GM20431 (cell line): Measurements from ENCODE around the gene LRRC61.

Source experiments
- in situ Hi-C: fragments of 300-500 bp; cut with MseI, MboI; formaldehyde crosslinking; loops from one replicate; pipeline ENCODE4 v1.15.0; 2020; ENCODE audit warnings: low sequenced_read_pairs; ENCODE audit not compliant: unreplicated experiment

LRRC61 gene

DNA sequence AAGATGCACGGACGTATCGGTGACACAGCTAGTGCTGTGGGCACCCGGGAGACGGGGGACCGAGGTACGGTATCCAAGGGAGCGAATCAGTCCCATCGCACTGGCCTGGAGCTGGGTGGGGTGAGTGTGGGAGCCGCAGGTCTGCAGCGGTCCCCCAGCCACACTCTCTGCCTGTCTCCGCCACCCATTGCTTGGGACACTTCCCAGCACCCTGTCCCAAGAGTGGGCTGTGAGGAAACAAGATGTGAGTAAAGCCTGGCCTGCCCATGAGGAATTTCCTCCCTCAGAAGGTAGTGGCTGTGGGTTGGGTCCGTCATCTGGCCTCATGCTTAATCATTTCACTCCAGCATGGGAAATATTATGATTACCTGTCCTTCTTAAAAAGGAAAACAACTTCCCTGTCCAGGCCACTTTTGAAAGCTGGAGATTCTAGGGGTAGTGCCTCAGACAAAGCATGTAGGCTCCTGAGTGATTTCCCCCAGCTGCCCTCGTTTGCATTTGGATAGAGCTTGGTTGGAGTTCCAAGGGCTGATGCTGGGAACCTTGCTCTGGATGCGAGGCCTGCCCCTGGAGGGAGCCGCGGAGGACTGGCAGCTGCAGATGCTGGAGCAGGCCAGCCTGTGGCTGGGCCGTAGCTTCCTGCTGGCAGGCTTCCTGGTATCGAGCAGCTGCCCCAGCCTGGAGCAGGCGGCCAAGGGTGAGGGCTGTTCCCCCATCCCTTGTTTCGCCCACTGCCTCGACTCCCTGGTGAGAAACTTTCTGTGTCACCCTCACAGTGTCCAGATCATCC, 6.4 kb downstream of the LRRC61 start:
- in situ Hi-C loops: no loop called here

- in situ Hi-C loops: no loop called here
Measured at GRCh38 chr7:150330211-150330885, 7.2 kb downstream of the LRRC61 start.

- in situ Hi-C loops: no loop called here
Measured at GRCh38 chr7:150332852-150333635, 9.9 kb downstream of the LRRC61 start.

DNA sequence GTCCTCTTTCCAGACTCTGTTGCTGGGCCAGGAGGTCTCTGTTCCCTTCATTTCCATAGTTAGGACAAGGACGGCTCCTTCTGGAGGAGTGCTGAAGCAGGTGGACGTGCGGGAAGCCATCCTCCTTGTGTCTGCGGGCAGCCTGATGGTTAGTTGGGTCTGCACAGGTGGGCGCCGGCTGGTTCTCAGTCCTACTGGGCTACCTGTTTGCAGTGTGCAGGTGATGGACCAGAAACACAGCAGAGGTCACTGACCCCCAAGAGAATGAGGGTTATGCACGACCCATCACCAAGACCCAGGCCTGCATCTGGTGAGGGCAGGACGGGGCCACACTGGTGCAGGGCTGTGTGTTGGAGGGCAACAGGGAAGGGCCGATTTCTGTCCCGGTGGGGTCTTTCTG, 10.5 kb downstream of the LRRC61 start:
- in situ Hi-C loops: no loop called here

GRCh38 chr7:150334108-150334507, 11.0 kb downstream of the LRRC61 start:
- in situ Hi-C loops: no loop called here

- in situ Hi-C loops: no loop called here
Measured at GRCh38 chr7:150335108-150335773, 12.1 kb downstream of the LRRC61 start.

DNA sequence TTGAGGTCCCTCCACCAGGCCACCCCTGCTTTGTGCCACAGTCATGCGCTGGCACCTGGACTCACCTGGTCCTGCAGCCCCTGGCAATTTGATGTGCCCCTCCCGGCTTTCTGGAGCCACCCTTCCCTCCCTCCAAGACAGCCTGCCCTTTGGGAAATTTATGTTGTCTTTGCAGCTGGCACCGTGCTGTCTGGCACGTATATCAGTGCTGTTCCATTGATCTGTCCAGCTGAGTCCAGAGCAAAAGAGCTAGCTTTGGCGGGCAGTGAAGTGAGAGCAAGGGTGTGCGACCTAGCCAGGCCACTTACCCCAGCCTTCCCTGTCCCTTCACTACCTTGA, 12.6 kb downstream of the LRRC61 start:
- in situ Hi-C loops: no loop called here

GRCh38 chr7:150336746-150337145, 13.6 kb downstream of the LRRC61 start:
- in situ Hi-C loops: no loop called here

GRCh38 chr7:150337179-150337578, 14.0 kb downstream of the LRRC61 start:
- in situ Hi-C loops: no loop called here

GRCh38 chr7:150337659-150338081, 14.5 kb downstream of the LRRC61 start:
- in situ Hi-C loops: no loop called here

- in situ Hi-C loops: no loop called here
Measured at GRCh38 chr7:150338166-150338829, 15.1 kb downstream of the LRRC61 start.

GRCh38 chr7:150339409-150339809, 16.3 kb downstream of the LRRC61 start:
- in situ Hi-C loops: no loop called here

DNA sequence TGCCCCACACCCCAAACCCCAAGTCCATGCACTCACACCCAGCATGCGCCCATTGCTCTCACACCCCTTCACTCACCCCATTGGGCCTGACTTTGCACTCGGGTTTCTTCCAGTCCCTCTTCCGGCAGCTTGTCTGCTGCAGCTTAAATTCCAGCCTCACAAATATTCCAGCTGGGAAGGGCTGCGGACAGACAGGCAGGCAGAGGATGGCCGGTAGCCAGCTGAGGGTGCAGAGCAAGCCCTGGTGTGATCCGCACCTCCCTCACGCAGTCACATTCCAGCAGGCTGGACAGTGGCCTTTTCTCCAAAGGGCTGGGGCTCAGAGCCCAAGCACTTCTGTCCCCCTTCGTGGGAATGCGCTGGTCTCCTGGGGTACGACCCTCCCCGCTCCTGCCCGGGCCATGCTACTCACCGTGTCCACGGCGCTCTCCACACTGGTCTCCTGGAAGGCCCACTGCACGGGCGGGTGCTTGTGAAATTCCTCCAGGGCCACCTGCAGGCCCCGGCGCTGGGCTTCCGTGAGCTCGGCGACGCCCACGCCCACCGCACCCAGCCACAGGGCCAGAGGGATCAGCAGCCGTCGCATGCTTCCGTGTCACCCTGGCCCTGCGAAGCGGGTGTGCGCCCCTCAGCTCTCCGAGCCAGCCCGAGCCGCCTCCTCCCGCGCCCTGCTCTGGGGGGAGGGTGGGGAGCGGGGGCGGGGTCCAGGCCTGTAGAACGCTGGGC, 17.0 kb downstream of the LRRC61 start:
- in situ Hi-C loops: no loop called here

GRCh38 chr7:150340875-150341262, 17.7 kb downstream of the LRRC61 start:
- in situ Hi-C loops: no loop called here

DNA sequence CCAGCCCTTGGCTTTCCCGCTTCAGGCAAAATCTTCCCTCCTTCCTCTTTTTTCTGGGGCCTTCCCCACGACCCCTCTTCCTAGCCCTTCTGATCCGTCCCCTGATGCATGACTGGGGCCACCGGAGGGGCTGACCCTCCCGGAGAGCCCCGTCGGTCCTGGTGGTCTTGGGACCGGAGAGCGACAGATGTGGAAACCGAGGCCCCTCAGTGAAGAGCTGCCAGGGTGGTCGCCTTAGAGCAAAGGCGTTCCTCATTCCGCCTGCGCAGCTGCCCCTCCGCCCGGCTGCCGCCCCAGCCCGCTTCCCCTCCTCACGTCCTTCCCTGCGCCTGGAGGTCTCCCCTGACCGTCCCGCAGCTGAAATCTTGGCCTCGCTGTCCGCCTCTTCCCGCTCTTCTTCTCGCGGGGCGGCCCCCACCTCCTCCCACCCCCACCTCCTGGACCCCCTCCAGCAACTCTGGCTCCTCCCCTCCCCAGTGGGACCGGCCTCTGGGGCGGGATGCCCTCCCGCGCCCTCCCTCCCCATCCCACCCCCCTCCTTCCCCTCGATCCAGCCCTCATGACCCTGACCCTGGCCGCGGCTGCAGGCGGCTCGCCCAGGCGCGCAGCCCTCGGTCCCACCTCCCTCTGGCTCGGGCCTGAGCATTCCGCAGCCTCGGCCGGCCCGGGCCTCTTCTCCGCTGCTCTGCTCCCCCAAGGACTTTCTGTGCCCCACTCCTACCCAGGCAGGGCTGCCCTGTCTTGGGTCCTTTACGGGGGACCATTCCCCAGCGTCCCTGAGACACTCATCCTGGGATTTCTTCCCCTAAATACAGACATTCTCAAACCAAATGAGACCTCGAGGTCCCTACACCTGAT, 18.3 kb downstream of the LRRC61 start, which contains the start of gene RARRES2:
TSS of gene RARRES2 (minus strand) at position 367 of the 858 bp plus-strand sequence. CDS start 1,020 bp downstream, outside the sequence.
- in situ Hi-C loops: no loop called here

DNA sequence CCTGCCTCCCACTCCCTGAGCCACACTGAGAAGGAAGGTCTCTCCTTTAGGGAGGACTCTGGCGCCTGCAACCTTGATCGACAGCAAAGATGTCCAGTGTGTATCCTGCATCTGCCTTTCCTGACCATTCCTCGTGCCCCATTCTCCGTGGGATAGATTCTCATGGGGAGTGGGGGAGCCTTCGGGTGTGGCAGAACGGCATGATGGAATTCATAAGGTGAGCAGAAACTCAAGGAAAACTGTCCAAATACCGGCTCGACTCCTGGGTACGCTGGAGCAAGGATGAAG, 18.9 kb downstream of the LRRC61 start:
- in situ Hi-C loops: no loop called here

- in situ Hi-C loops: no loop called here
Measured at GRCh38 chr7:150343225-150343624, 20.1 kb downstream of the LRRC61 start.

- in situ Hi-C loops: no loop called here
Measured at GRCh38 chr7:150344299-150344698, 21.1 kb downstream of the LRRC61 start.
